Esophagus muscularis mucosa (tissue), 4 donors: ENCODE results near the gene KCNJ5.

Experiments used
- CTCF ChIP-seq, 3 experiments: fragments of 200-600 bp in 2 of 3; fragments of 450-650 bp in 1 of 3; sonication (generic) in 2 of 3; IDR thresholded peaks; one replicate each; pipeline ENCODE4 v1.5.1; 2017 to 2019; ENCODE audit warnings: antibody characterized with exemption in 3 of 3, mild to moderate bottlenecking in 2 of 3, moderate library complexity in 1 of 3
- EP300 ChIP-seq: sonication (generic); formaldehyde crosslinking; IDR thresholded peaks from one replicate; pipeline ENCODE4 v1.6.1; 2017; ENCODE audit warnings: antibody characterized with exemption
- POLR2A ChIP-seq: fragments of 450-650 bp; IDR thresholded peaks from one replicate; pipeline ENCODE4 v1.6.1; 2017; ENCODE audit warnings: antibody characterized with exemption, moderate library complexity, mild to moderate bottlenecking, low read depth
- POLR2AphosphoS5 ChIP-seq, 2 donors: sonication (generic); formaldehyde crosslinking; IDR thresholded peaks; one replicate each; pipeline ENCODE4 v1.6.1; 2017; ENCODE audit warnings: antibody characterized with exemption in 2 of 2

GRCh38 chr11:128924104-128924503, 32.9 kb downstream of the KCNJ5 start:
- TF ChIP-seq CTCF (IDR thresholded peaks at IDR 0.05) = no peak
- TF ChIP-seq POLR2A = no peak
- no peak for TF ChIP-seq EP300
- TF ChIP-seq POLR2AphosphoS5 (IDR thresholded peaks at IDR 0.05) = no peak
